ENCODE measurements around the gene TBCB.
A peak's percentile ranks its signal among the peaks of the same experiment; 100 is the strongest.

Gene TBCB

DNA sequence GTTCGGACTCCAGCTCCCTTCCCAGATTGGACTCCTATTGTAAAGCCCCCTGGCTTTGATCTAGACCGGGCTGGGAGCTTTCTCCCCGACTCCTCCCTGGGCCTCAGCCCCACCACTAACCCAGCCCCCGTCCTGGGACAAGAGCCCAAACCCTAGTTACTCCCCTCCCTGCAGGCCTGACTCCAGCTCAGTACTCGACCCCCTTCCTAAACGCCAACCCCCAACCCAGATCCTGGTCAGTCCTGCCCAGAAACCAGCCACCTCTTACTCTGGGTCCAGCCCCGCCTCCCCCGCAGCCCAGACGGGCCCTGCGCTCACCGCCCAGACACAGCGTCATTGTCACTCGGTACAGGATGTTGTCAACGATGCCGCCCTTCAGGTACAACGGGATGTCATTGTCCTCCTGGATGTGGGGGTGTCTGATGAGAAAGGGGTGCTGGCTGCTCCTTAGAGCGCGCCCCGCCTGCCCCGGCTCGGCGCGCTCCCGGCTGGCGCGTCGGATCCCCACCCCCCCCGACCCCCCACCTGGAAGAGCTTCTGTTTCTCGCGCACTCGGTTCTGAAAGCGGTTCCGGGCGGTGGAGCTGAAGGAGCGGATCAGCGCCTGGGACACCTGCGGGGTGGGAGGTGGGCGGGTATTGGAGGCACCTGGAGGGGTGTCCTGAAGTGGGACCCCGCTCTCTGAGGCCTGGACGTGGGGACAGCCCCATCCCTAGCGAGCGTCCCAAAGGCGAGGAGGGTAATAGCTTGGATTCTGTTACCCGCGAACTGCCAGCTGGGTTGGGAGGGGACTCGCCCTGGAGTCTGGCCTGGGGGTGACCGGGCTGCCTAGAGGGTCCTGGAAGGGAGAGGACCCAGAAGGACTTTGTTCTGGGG, 36.1 kb downstream of the TBCB start:
- in situ Hi-C loops (cut with HindIII; ENCODE audit: low sequenced_read_pairs), result no loop called here
- peak overlapping the region; percentile 26 for H3K4me3 ChIP-seq (ENCODE audit: low read depth, low read length)
- TF ChIP-seq, protein P1, sequence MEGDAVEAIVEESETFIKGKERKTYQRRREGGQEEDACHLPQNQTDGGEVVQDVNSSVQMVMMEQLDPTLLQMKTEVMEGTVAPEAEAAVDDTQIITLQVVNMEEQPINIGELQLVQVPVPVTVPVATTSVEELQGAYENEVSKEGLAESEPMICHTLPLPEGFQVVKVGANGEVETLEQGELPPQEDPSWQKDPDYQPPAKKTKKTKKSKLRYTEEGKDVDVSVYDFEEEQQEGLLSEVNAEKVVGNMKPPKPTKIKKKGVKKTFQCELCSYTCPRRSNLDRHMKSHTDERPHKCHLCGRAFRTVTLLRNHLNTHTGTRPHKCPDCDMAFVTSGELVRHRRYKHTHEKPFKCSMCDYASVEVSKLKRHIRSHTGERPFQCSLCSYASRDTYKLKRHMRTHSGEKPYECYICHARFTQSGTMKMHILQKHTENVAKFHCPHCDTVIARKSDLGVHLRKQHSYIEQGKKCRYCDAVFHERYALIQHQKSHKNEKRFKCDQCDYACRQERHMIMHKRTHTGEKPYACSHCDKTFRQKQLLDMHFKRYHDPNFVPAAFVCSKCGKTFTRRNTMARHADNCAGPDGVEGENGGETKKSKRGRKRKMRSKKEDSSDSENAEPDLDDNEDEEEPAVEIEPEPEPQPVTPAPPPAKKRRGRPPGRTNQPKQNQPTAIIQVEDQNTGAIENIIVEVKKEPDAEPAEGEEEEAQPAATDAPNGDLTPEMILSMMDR (IDR thresholded peaks at IDR 0.05; ENCODE audit: low read depth, low read length), result no peak
- DNase-seq (ENCODE audit: low read depth, low spot score), result no peak

DNA sequence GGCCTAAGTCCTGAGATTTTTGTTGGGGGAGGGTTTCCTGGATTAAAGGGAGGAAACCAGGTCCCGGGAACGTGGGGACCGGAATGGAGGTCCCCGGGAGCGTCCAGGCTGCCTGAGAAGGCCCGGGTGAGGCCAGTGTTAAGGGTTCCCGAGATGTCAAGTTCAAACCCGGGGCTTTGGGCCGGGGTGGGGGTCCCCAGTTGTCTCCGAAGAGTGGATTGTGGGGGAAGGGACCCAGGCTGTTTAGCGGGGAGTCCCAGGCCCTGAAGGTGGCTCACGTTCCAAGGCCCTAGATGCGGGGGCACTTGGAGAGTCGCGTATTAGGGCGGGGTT, 36.7 kb downstream of the TBCB start:
- peak overlapping the region; percentile 26 for H3K4me3 ChIP-seq (ENCODE audit: low read depth, low read length)

GRCh38 chr19:36152352-36153091, 37.3 kb downstream of the TBCB start, which contains the start of gene COX7A1:
Gene COX7A1 (minus strand): TSS chr19:36152447. CDS start chr19:36152407, 40 bp downstream.
- peak within 1 kb of the TSS; percentile 26 for H3K4me3 ChIP-seq (ENCODE audit: low read depth, low read length)
- peak; percentile 18 for DNase-seq (ENCODE audit: low read depth, low spot score)
- in situ Hi-C loops (cut with HindIII; ENCODE audit: low sequenced_read_pairs), result no loop called here
- TF ChIP-seq, protein P1 (IDR thresholded peaks at IDR 0.05; ENCODE audit: low read depth, low read length), result no peak

More for the DNA sequence above, 36.7 kb downstream of the TBCB start:
- in situ Hi-C loops (cut with HindIII; ENCODE audit: low sequenced_read_pairs), result no loop called here
- TF ChIP-seq, protein P1 (IDR thresholded peaks at IDR 0.05; ENCODE audit: low read depth, low read length), result no peak
- DNase-seq (ENCODE audit: low read depth, low spot score), result no peak

- no peak for DNase-seq (ENCODE audit: low read depth, low spot score)
- H3K4me3 ChIP-seq (ENCODE audit: low read depth, low read length), result no peak overlapping the region
- TF ChIP-seq, protein P1 (IDR thresholded peaks at IDR 0.05; ENCODE audit: low read depth, low read length), result no peak
- in situ Hi-C loops (cut with HindIII; ENCODE audit: low sequenced_read_pairs), result no loop called here
Measured at GRCh38 chr19:36153126-36153525, 37.9 kb downstream of the TBCB start.

GRCh38 chr19:36160821-36161596, 45.7 kb downstream of the TBCB start:
- in situ Hi-C loops (cut with HindIII; ENCODE audit: low sequenced_read_pairs), result no loop called here
- TF ChIP-seq, protein P1 (IDR thresholded peaks at IDR 0.05; ENCODE audit: low read depth, low read length), result no peak
- DNase-seq (ENCODE audit: low read depth, low spot score), result no peak
- no peak overlapping the region for H3K4me3 ChIP-seq (ENCODE audit: low read depth, low read length)

GRCh38 chr19:36163813-36164212, 48.5 kb downstream of the TBCB start:
- TF ChIP-seq, protein P1 (IDR thresholded peaks at IDR 0.05; ENCODE audit: low read depth, low read length), result no peak
- H3K4me3 ChIP-seq (ENCODE audit: low read depth, low read length), result no peak overlapping the region
- no peak for DNase-seq (ENCODE audit: low read depth, low spot score)
- in situ Hi-C loops (cut with HindIII; ENCODE audit: low sequenced_read_pairs), result no loop called here
